Upper lobe of left lung (tissue), 6 donors: ENCODE results near the gene CELSR2. TPM values are rescaled to one million over a fixed set of nuclear protein-coding genes. Genes with fewer than 3 reads are reported as not detected.
"Not testable (repeated sequence)": the region's sequence is repeated elsewhere in the genome, so short reads cannot be mapped to it uniquely, and the experiment has no call there.

ENCODE experiments used
- ATAC-seq, 2 donors: fragments of 200-7000 bp; cut with Tn5 transposase; one replicate each; pipeline ENCODE4 v1.9.1; 2022; ENCODE audit warnings: mild to moderate bottlenecking in 2 of 2, moderate library complexity in 2 of 2; ENCODE audit not compliant: low FRiP score in 2 of 2
- DNase-seq, 2 donors: peaks; one replicate each; pipeline ENCODE4 v3.0.0-alpha.2; 2019 to 2020
- H3K27ac ChIP-seq, 4 donors: fragments of 200-600 bp; sonication (generic); one replicate each; pipeline ENCODE4 v1.5.1; 2016 to 2019
- H3K27me3 ChIP-seq, 4 donors: fragments of 200-600 bp; sonication (generic); one replicate each; pipeline ENCODE4 v1.5.1; 2017 to 2019
- H3K36me3 ChIP-seq, 4 donors: fragments of 200-600 bp; sonication (generic); one replicate each; pipeline ENCODE4 v1.5.1; 2016 to 2019
- H3K4me1 ChIP-seq, 4 donors: fragments of 200-600 bp; sonication (generic); one replicate each; pipeline ENCODE4 v1.5.1; 2018 to 2019
- H3K4me3 ChIP-seq, 4 donors: fragments of 200-600 bp; sonication (generic); one replicate each; pipeline ENCODE4 v1.5.1; 2017 to 2019; ENCODE audit warnings: mild to moderate bottlenecking in 2 of 4, moderate library complexity in 1 of 4
- H3K9me3 ChIP-seq, 4 donors: fragments of 200-600 bp; sonication (generic); one replicate each; pipeline ENCODE4 v1.5.1; 2018 to 2019
- CTCF ChIP-seq, 6 experiments: fragments of 450-650 bp in 4 of 6; fragments of 200-600 bp in 2 of 6; sonication (generic) in 2 of 6; IDR thresholded peaks; one replicate each; pipeline ENCODE4 v1.5.1; 2016 to 2019; ENCODE audit warnings: antibody characterized with exemption in 6 of 6
- EP300 ChIP-seq, 4 donors: sonication (generic); formaldehyde crosslinking; IDR thresholded peaks; one replicate each; pipeline ENCODE4 v1.5.1; 2017; ENCODE audit warnings: antibody characterized with exemption in 4 of 4, control low read depth in 2 of 4
- POLR2A ChIP-seq, 4 donors: fragments of 450-650 bp; IDR thresholded peaks; one replicate each; pipeline ENCODE4 v1.5.1; 2016 to 2017; ENCODE audit warnings: antibody characterized with exemption in 4 of 4, mild to moderate bottlenecking in 2 of 4
- POLR2AphosphoS5 ChIP-seq, 2 donors: sonication (generic); formaldehyde crosslinking; IDR thresholded peaks; one replicate each; pipeline ENCODE4 v1.5.1; 2017; ENCODE audit warnings: antibody characterized with exemption in 2 of 2
- WGBS, 2 donors: methylation state at CpG; one replicate each; pipeline ENCODE4 v1.1.5; 2017 to 2018; 5-methylcytosine and 5-hydroxymethylcytosine counted together
- total RNA-seq, 6 donors: library from RNA; depleted of rRNA in 4 of 6; stranded (reverse); fragments of >200 nt in 4 of 6; gene quantifications; one replicate each; pipeline versions ENCODE4 v1.1.0 to v1.2.1, GENCODE V29; 2016 to 2021
- donor health status: DM: no; HTN: no; CAD: no; lungs with moderate emphysema.
- donor health status: DM: no; HTN: yes; CAD: no; lungs with severe emphysema.

CELSR2 gene
- total RNA-seq, 6 donors from 2014 or later = 5.9 to 27.2 (median 8.8) TPM

GRCh38 chr1:109304226-109304920, 55.0 kb downstream of the CELSR2 start:
- ATAC-seq = no peak
- H3K9me3 ChIP-seq = no peaks in the 10 kb centered on the region
- DNase-seq = no peak
- peaks cover 37 to 48% (median 39%) of the 10 kb centered on the region in 4 donors for H3K4me1 ChIP-seq
- no peak overlapping the region for H3K4me3 ChIP-seq
- TF ChIP-seq POLR2AphosphoS5 (IDR thresholded peaks at IDR 0.05) = no peak
- TF ChIP-seq EP300 (IDR thresholded peaks at IDR 0.05) = no peak
- no peak for TF ChIP-seq POLR2A (IDR thresholded peaks at IDR 0.05)
- no peak for TF ChIP-seq CTCF (IDR thresholded peaks at IDR 0.05)
- 67 to 69% methylated on average over 8 of the region's 8 CpGs for WGBS, 2 donors
- H3K36me3 ChIP-seq = peaks cover 0 to 4% (median 0%) of the 10 kb centered on the region in 4 donors
- H3K27me3 ChIP-seq = no peaks in the 10 kb centered on the region
- peak overlapping the region; percentile 30 to 66 (median 56) for H3K27ac ChIP-seq

GRCh38 chr1:109305991-109306390, 56.7 kb downstream of the CELSR2 start:
- Histone ChIP-seq H3K27ac (peak overlapping the region; percentile 30 to 68 (median 63)), H3K4me1 (peaks cover 26 to 38% (median 31%) of the 10 kb centered on the region in 4 donors)
- WGBS, 2 donors = 41 to 45% methylated on average over 10 of the region's 10 CpGs
- H3K9me3 ChIP-seq, H3K27me3 ChIP-seq, H3K36me3 ChIP-seq, H3K4me3 ChIP-seq: not testable (repeated sequence)
- DNase-seq = peak in 1 of 2 donors; percentile 63
- TF ChIP-seq POLR2AphosphoS5 (IDR thresholded peaks at IDR 0.05) = peak in 1 of 2 donors; percentile 15
- ATAC-seq = peak in 1 of 2 donors; percentile 35

GRCh38 chr1:109306832-109307273, 57.5 kb downstream of the CELSR2 start, which contains the start of gene MYBPHL:
Gene MYBPHL (minus strand): TSS chr1:109307011. CDS start chr1:109306991, 20 bp downstream.
- Histone ChIP-seq H3K27me3 (no peaks in the 10 kb centered on the region), H3K4me3 (no peak within 1 kb of the TSS), H3K27ac (peak within 1 kb of the TSS; percentile 30 to 68 (median 63)), H3K36me3 (peaks cover 0 to 10% (median 3%) of the 10 kb centered on the region in 4 donors), H3K9me3 (no peaks in the 10 kb centered on the region), H3K4me1 (peaks cover 26 to 38% (median 31%) of the 10 kb centered on the region in 4 donors)
- DNase-seq (peak; percentile 52 to 70), ATAC-seq (peak; percentile 30 to 60)
- TF ChIP-seq POLR2AphosphoS5 (IDR thresholded peaks at IDR 0.05) (no peak), CTCF (IDR thresholded peaks at IDR 0.05) (no peak), EP300 (IDR thresholded peaks at IDR 0.05) (no peak), POLR2A (IDR thresholded peaks at IDR 0.05) (no peak)
- WGBS, 2 donors = 66 to 73% methylated on average over 6 to 7 of the region's 7 CpGs

- Histone ChIP-seq H3K4me3 (no peak overlapping the region), H3K4me1 (peaks cover 26 to 38% (median 31%) of the 10 kb centered on the region in 4 donors), H3K27ac (peak overlapping the region; percentile 20 to 68 (median 63)), H3K36me3 (peaks cover 0 to 13% (median 3%) of the 10 kb centered on the region in 4 donors), H3K9me3 (no peaks in the 10 kb centered on the region), H3K27me3 (no peaks in the 10 kb centered on the region)
- DNase-seq (peak; percentile 71), ATAC-seq (peak; percentile 51 to 86)
- TF ChIP-seq EP300 (IDR thresholded peaks at IDR 0.05) (no peak), POLR2AphosphoS5 (IDR thresholded peaks at IDR 0.05) (peak in 1 of 2 donors; percentile 7), CTCF (IDR thresholded peaks at IDR 0.05) (no peak)
- 39 to 55% methylated on average over 14 of the region's 14 CpGs for WGBS, 2 donors
These were observed 58.1 kb downstream of the CELSR2 start for GRCh38 chr1:109307274-109308021.

- Histone ChIP-seq H3K4me1 (peaks cover 26 to 47% (median 33%) of the 10 kb centered on the region in 4 donors), H3K9me3 (no peaks in the 10 kb centered on the region), H3K27ac (no peak overlapping the region), H3K4me3 (no peak overlapping the region), H3K36me3 (peaks cover 2 to 32% (median 12%) of the 10 kb centered on the region in 4 donors), H3K27me3 (no peaks in the 10 kb centered on the region)
- 61 to 81% methylated on average over 2 of the region's 2 CpGs for WGBS, 2 donors
- DNase-seq = no peak
- no peak for ATAC-seq
- TF ChIP-seq CTCF (IDR thresholded peaks at IDR 0.05) (no peak), POLR2A (IDR thresholded peaks at IDR 0.05) (no peak), POLR2AphosphoS5 (IDR thresholded peaks at IDR 0.05) (no peak)
These were observed 60.0 kb downstream of the CELSR2 start for GRCh38 chr1:109309347-109309746.
